Measurements from ENCODE around the gene SART3. TPM values are rescaled to one million over a fixed set of nuclear protein-coding genes. Genes with fewer than 3 reads are reported as not detected.

Gene SART3
- total RNA-seq, 1 donor from 2014 or later, result 74.5 TPM

- TF ChIP-seq CTCF (IDR thresholded peaks at IDR 0.05; ENCODE audit: unreplicated experiment), result no peak
- Mint-ChIP-seq H3K4me3 (ENCODE audit: low read depth) (peak overlapping the region; percentile 88), H3K27ac (no peak overlapping the region), H3K9me3 (ENCODE audit: low read depth) (no peaks in the 10 kb centered on the region), H3K36me3 (ENCODE audit: insufficient read depth) (peaks cover 9% of the 10 kb centered on the region), H3K27me3 (no peaks in the 10 kb centered on the region), H3K4me1 (ENCODE audit: low read depth) (peaks cover 4% of the 10 kb centered on the region)
- no peak for DNase-seq (ENCODE audit: low spot score, unreplicated experiment)
Observed at GRCh38 chr12:108516511-108517275, 44.3 kb downstream of the SART3 start.

GRCh38 chr12:108515916-108516315 lies 45.1 kb downstream of the SART3 start:
- Mint-ChIP-seq H3K27me3 (no peaks in the 10 kb centered on the region), H3K4me1 (ENCODE audit: low read depth) (peaks cover 4% of the 10 kb centered on the region), H3K4me3 (ENCODE audit: low read depth) (peak overlapping the region; percentile 88), H3K9me3 (ENCODE audit: low read depth) (no peaks in the 10 kb centered on the region), H3K27ac (peak overlapping the region; percentile 69), H3K36me3 (ENCODE audit: insufficient read depth) (peaks cover 9% of the 10 kb centered on the region)
- TF ChIP-seq CTCF (IDR thresholded peaks at IDR 0.05; ENCODE audit: unreplicated experiment), result no peak
- no peak for DNase-seq (ENCODE audit: low spot score, unreplicated experiment)

GRCh38 chr12:108514973-108515814 lies 45.8 kb downstream of the SART3 start, which contains the start of gene FICD:
Gene FICD (plus strand): TSS chr12:108515277. CDS start chr12:108516973, 1,696 bp downstream.
- H3K9me3 Mint-ChIP-seq (ENCODE audit: low read depth), result no peaks in the 10 kb centered on the region
- no peak for TF ChIP-seq CTCF (IDR thresholded peaks at IDR 0.05; ENCODE audit: unreplicated experiment)
- H3K4me3 Mint-ChIP-seq (ENCODE audit: low read depth), result peak within 1 kb of the TSS; percentile 88
- peak within 1 kb of the TSS; percentile 82 for H3K27ac Mint-ChIP-seq
- H3K4me1 Mint-ChIP-seq (ENCODE audit: low read depth), result peaks cover 4% of the 10 kb centered on the region
- H3K27me3 Mint-ChIP-seq, result no peaks in the 10 kb centered on the region
- DNase-seq (ENCODE audit: low spot score, unreplicated experiment), result peak; percentile 99
- H3K36me3 Mint-ChIP-seq (ENCODE audit: insufficient read depth), result peaks cover 9% of the 10 kb centered on the region

- no peak for DNase-seq (ENCODE audit: low spot score, unreplicated experiment)
- TF ChIP-seq CTCF (IDR thresholded peaks at IDR 0.05; ENCODE audit: unreplicated experiment), result peak; percentile 8
- H3K27ac Mint-ChIP-seq, result no peak overlapping the region
- H3K4me1 Mint-ChIP-seq (ENCODE audit: low read depth), result peaks cover 4% of the 10 kb centered on the region
- H3K36me3 Mint-ChIP-seq (ENCODE audit: insufficient read depth), result peaks cover 7% of the 10 kb centered on the region
- no peaks in the 10 kb centered on the region for H3K9me3 Mint-ChIP-seq (ENCODE audit: low read depth)
- peak overlapping the region; percentile 88 for H3K4me3 Mint-ChIP-seq (ENCODE audit: low read depth)
- no peaks in the 10 kb centered on the region for H3K27me3 Mint-ChIP-seq
Observed at GRCh38 chr12:108514468-108514972, 46.5 kb downstream of the SART3 start.

Data from progenitor cell of endocrine pancreas (in vitro differentiated cells).